ENCODE results near the gene SP140L. TPM values are rescaled to one million over a fixed set of nuclear protein-coding genes. Genes with fewer than 3 reads are reported as not detected.

SP140L gene
- total and polyA plus RNA-seq, 2 of the 8 experiments (the other 6 are each of a cell fraction or from before 2014, with no cell fraction given) = 0.36 to 1.5 TPM

DNA sequence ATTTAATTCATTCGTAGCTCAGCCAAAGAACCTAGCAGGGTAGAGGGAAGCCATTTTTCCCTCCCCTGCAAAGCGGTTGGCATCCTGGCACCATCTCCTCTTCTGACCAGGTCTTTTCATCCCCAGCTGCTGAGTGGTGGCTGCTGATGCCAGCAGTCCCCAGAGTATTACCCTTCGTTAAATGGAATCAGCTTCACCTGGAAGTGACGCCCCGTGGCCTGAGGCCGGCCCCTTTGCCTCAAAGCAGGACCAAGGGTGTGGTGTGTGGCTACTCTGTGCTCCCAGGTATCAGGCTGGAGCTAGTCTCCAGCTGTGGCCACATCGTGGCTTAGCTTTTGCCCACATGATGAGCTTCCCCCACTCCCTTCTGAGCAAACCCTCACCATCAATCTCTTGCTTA lies 76.8 kb downstream of the SP140L start:
- ChIA-PET POLR2A (ENCODE audit: partially characterized antibody) (no interaction called here), CTCF (ENCODE audit: partially characterized antibody) (interaction anchor here (0.8 to 1.2 kb wide), 2 partner anchors 176 to 395 kb away, joined by 3 read pairs; no protein-coding TSS in a partner anchor)
- Histone ChIP-seq H3K36me3 (ENCODE audit: control insufficient read depth in 2 of 4, insufficient read depth in 4 of 4, low read length in 3 of 4) (no peaks in the 10 kb centered on the region), H2AFZ (ENCODE audit: low read length) (no peak overlapping the region), H2BK12ac (ENCODE audit: low read depth, low read length) (no peak overlapping the region), H3K4ac (replicated peaks; ENCODE audit: insufficient read length, low read depth, low read length) (no peak overlapping the region), H3K27ac (ENCODE audit: low read depth, low read length) (no peak overlapping the region), H2BK15ac (ENCODE audit: low read length) (no peak overlapping the region), H3K23me2 (ENCODE audit: low read depth, low read length) (no peaks in the 10 kb centered on the region; the same call in 1 of the 2 replicates), H4K5ac (ENCODE audit: insufficient read length, low read depth, low read length) (no peak overlapping the region), H3K23ac (ENCODE audit: insufficient read length) (no peak overlapping the region), H2BK5ac (ENCODE audit: low read depth, low read length) (no peak overlapping the region), H3K27me3 (replicated peaks in 1 of 4; ENCODE audit: control insufficient read depth in 3 of 4, extremely low read depth in 1 of 4, insufficient read depth in 3 of 4, low read length in 3 of 4) (no peaks in the 10 kb centered on the region), H3K56ac (replicated peaks; ENCODE audit: insufficient read length, low read depth, low read length) (no peak overlapping the region), H3K14ac (ENCODE audit: insufficient read length) (no peak overlapping the region), H2BK20ac (ENCODE audit: low read length) (no peak overlapping the region), H4K8ac (ENCODE audit: extremely low read depth, insufficient read depth, low read length) (no peak overlapping the region), H3K9ac (replicated peaks in 1 of 4; ENCODE audit: extremely low read depth in 1 of 4, low read depth in 3 of 4, low read length in 3 of 4) (no peak overlapping the region), H3K79me1 (ENCODE audit: low read depth, low read length) (no peaks in the 10 kb centered on the region), H3K4me3 (ENCODE audit: extremely low read depth in 1 of 4, insufficient read depth in 2 of 4, low read depth in 3 of 4, low read length in 4 of 4) (no peak overlapping the region), H3K9me3 (ENCODE audit: insufficient read depth in 2 of 2, low read depth in 1 of 2, low read length in 1 of 2) (no peaks in the 10 kb centered on the region), H3K4me1 (replicated peaks in 1 of 4; ENCODE audit: control insufficient read depth in 3 of 4, insufficient read depth in 4 of 4, low read length in 3 of 4) (no peaks in the 10 kb centered on the region), H4K20me1 (replicated peaks in 1 of 2; ENCODE audit: control insufficient read depth in 1 of 2, insufficient read depth in 2 of 2, low read length in 2 of 2) (no peaks in the 10 kb centered on the region), H3K79me2 (ENCODE audit: control insufficient read depth in 1 of 2, insufficient read depth in 2 of 2, low read length in 2 of 2) (no peaks in the 10 kb centered on the region), H4K91ac (replicated peaks; ENCODE audit: insufficient read length, low read length) (no peak overlapping the region), H2BK120ac (replicated peaks; ENCODE audit: low read depth, low read length) (no peak overlapping the region), H3K4me2 (ENCODE audit: insufficient read depth in 1 of 2, low read depth in 2 of 2, low read length in 2 of 2) (no peak overlapping the region), H3K18ac (ENCODE audit: extremely low read depth, low read length) (no peak overlapping the region), H2AK5ac (ENCODE audit: low read depth, low read length) (no peak overlapping the region)
- FAIRE-seq (no peak), DNase-seq (ENCODE audit: low read depth in 1 of 2, low spot score in 2 of 2) (no peak)
- 87% methylated on average over 7 of the region's 7 CpGs; no CpG with 5 or more reads in 1 of the 2 experiments for WGBS, 2 experiments (ENCODE audit: extremely low coverage in 1 of 2, insufficient coverage in 1 of 2, insufficient read length in 1 of 2, insufficient replicate concordance in 2 of 2, low coverage in 1 of 2, low lambda C conversion rate in 2 of 2, missing lambda C conversion rate in 1 of 2)
- no peak for TF ChIP-seq RFX5 (IDR thresholded peaks at IDR 0.05; ENCODE audit: borderline replicate concordance, low read depth, low read length)
- TF ChIP-seq SP2 (IDR thresholded peaks at IDR 0.05; ENCODE audit: low read length) = no peak
- TF ChIP-seq, protein P1, sequence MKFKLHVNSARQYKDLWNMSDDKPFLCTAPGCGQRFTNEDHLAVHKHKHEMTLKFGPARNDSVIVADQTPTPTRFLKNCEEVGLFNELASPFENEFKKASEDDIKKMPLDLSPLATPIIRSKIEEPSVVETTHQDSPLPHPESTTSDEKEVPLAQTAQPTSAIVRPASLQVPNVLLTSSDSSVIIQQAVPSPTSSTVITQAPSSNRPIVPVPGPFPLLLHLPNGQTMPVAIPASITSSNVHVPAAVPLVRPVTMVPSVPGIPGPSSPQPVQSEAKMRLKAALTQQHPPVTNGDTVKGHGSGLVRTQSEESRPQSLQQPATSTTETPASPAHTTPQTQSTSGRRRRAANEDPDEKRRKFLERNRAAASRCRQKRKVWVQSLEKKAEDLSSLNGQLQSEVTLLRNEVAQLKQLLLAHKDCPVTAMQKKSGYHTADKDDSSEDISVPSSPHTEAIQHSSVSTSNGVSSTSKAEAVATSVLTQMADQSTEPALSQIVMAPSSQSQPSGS (IDR thresholded peaks at IDR 0.05; ENCODE audit: low read length) = no peak
- no peak for TF ChIP-seq PHF8 (conservative IDR thresholded peaks at IDR 0.05; ENCODE audit: low read depth, low read length)
- no peak for TF ChIP-seq CEBPB (IDR thresholded peaks at IDR 0.05; ENCODE audit: low read depth, low read length)
- TF ChIP-seq GABPA (IDR thresholded peaks at IDR 0.05; ENCODE audit: borderline replicate concordance, insufficient read depth, low read length) = no peak
- TF ChIP-seq SP4 (IDR thresholded peaks at IDR 0.05; ENCODE audit: low read length) = no peak
- no peak for TF ChIP-seq RAD21 (IDR thresholded peaks at IDR 0.05 in 1 of 2, conservative IDR thresholded peaks at IDR 0.05 in 1 of 2; ENCODE audit: low read depth in 2 of 2, low read length in 2 of 2)
- TF ChIP-seq EP300 (IDR thresholded peaks at IDR 0.05; ENCODE audit: borderline replicate concordance in 1 of 2, low read depth in 2 of 2, low read length in 2 of 2) = no peak
- TF ChIP-seq MAFK (IDR thresholded peaks at IDR 0.05; ENCODE audit: low read depth, low read length) = no peak
- no peak for TF ChIP-seq SRF (IDR thresholded peaks at IDR 0.05; ENCODE audit: low read depth, low read length)
- no peak for TF ChIP-seq FOSL1 (IDR thresholded peaks at IDR 0.05; ENCODE audit: insufficient read depth, low read depth, low read length)

Data from H1 (cell line).